Gastroesophageal sphincter (tissue), 4 donors: ENCODE results near the gene HIF1AN. TPM values are rescaled to one million over a fixed set of nuclear protein-coding genes. Genes with fewer than 3 reads are reported as not detected.

Experiments
- ATAC-seq: fragments of 150-250 bp; one replicate; pipeline ENCODE4 v1.9.1; 2016; ENCODE audit warnings: mild to moderate bottlenecking, moderate library complexity
- H3K27ac ChIP-seq, 4 donors: fragments of 200-600 bp; sonication (generic) in 3 of 4; 1 replicate in 3 of 4; 2 replicates in 1 of 4; pipeline ENCODE4 v1.5.1; 2016 to 2019
- H3K27me3 ChIP-seq: fragments of 200-600 bp; sonication (generic); one replicate; pipeline ENCODE4 v1.5.1; 2019
- H3K36me3 ChIP-seq, 2 donors: fragments of 200-600 bp; sonication (generic); one replicate each; pipeline ENCODE4 v1.5.1; 2019; ENCODE audit warnings: control low read depth in 1 of 2
- H3K4me1 ChIP-seq, 3 donors: fragments of 200-600 bp; sonication (generic); 1 replicate in 2 of 3; 2 replicates in 1 of 3; pipeline ENCODE4 v1.5.1; 2016 to 2019; ENCODE audit warnings: control low read depth in 2 of 3
- H3K4me3 ChIP-seq, 2 donors: fragments of 200-600 bp; sonication (generic); one replicate each; pipeline ENCODE4 v1.5.1; 2019; ENCODE audit warnings: mild to moderate bottlenecking in 1 of 2, moderate library complexity in 1 of 2
- H3K9me3 ChIP-seq, 3 donors: fragments of 200-600 bp; sonication (generic); one replicate each; pipeline ENCODE4 v1.5.1; 2017 to 2019; ENCODE audit warnings: control low read depth in 2 of 3
- EP300 ChIP-seq: sonication (generic); formaldehyde crosslinking; IDR thresholded peaks from one replicate; pipeline ENCODE4 v1.6.1; 2017; ENCODE audit warnings: antibody characterized with exemption, mild to moderate bottlenecking
- POLR2A ChIP-seq, 2 donors: fragments of 450-650 bp; IDR thresholded peaks; one replicate each; pipeline ENCODE4 v1.6.1; 2017; ENCODE audit warnings: antibody characterized with exemption in 2 of 2, mild to moderate bottlenecking in 2 of 2, moderate library complexity in 1 of 2
- POLR2AphosphoS5 ChIP-seq: sonication (generic); formaldehyde crosslinking; IDR thresholded peaks from one replicate; pipeline ENCODE4 v1.6.1; 2017; ENCODE audit warnings: antibody characterized with exemption
- WGBS, 2 donors: methylation state at CpG; one replicate each; pipeline ENCODE4 v1.1.5; 2018; ENCODE audit warnings: low coverage in 1 of 2; 5-methylcytosine and 5-hydroxymethylcytosine counted together
- total RNA-seq, 4 donors: library from RNA; depleted of rRNA; stranded (reverse); fragments of >200 nt; gene quantifications; one replicate each; pipeline ENCODE4 v1.1.0, GENCODE V29; 2016
- TF ChIP-seq, protein P1 (sequence below), 4 experiments: fragments of 200-600 bp in 2 of 4; fragments of 450-650 bp in 2 of 4; sonication (generic) in 1 of 4; IDR thresholded peaks; one replicate each; pipeline ENCODE4 v1.5.1; 2017 to 2019; ENCODE audit warnings: antibody characterized with exemption in 4 of 4, mild to moderate bottlenecking in 2 of 4, moderate library complexity in 2 of 4

HIF1AN gene
- total RNA-seq, 4 donors from 2014 or later = 9.0 to 20.3 (median 15.7) TPM

DNA sequence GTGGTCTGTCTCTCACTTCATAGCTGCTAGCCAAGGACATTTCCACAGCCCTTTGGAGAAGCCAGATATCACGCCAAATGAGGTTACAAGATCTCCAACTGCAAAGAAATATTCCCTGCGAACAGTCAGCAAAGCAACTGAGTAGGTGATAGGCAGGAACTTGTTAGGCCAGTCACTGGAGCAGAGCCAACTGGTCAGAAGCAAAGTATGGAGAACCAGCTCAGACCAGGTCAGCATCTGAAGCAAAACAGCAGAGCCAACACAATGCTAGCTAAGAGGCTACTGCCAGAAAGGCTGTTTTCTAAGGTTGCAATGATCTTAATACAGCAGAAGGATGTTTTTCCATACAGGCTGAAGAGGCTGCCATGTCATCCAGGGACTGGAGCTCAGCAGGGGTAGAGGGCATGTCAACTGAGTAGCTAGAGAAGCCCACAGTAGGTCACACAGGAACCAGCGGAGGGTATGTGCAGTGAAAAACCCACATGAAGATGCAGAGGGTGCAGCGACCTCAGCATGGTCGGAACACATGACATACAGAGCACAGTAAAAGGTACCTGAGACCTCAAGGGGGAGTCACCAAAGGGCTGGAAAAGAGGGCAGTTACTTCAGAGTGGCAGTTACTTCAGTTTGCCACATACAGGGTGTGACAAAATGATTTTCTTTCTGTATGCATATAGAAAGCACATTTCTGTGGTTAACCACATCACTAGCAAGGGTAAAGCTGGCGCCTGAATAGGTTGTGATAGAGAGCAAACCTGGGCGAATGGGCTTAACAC lies 25.0 kb upstream of the HIF1AN start:
- TF ChIP-seq POLR2A (IDR thresholded peaks at IDR 0.05) = no peak
- TF ChIP-seq EP300 = no peak
- no peak for TF ChIP-seq POLR2AphosphoS5
- TF ChIP-seq, protein P1, sequence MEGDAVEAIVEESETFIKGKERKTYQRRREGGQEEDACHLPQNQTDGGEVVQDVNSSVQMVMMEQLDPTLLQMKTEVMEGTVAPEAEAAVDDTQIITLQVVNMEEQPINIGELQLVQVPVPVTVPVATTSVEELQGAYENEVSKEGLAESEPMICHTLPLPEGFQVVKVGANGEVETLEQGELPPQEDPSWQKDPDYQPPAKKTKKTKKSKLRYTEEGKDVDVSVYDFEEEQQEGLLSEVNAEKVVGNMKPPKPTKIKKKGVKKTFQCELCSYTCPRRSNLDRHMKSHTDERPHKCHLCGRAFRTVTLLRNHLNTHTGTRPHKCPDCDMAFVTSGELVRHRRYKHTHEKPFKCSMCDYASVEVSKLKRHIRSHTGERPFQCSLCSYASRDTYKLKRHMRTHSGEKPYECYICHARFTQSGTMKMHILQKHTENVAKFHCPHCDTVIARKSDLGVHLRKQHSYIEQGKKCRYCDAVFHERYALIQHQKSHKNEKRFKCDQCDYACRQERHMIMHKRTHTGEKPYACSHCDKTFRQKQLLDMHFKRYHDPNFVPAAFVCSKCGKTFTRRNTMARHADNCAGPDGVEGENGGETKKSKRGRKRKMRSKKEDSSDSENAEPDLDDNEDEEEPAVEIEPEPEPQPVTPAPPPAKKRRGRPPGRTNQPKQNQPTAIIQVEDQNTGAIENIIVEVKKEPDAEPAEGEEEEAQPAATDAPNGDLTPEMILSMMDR (IDR thresholded peaks at IDR 0.05) = no peak
- H3K36me3 ChIP-seq = peaks cover 0 to 97% of the 10 kb centered on the region in 2 donors
- no peak overlapping the region for H3K4me3 ChIP-seq
- no peaks in the 10 kb centered on the region for H3K27me3 ChIP-seq
- WGBS, 2 donors = 74 to 85% methylated on average over 5 to 6 of the region's 7 CpGs
- no peaks in the 10 kb centered on the region for H3K9me3 ChIP-seq
- H3K4me1 ChIP-seq = no peaks in the 10 kb centered on the region
- ATAC-seq = no peak
- H3K27ac ChIP-seq = no peak overlapping the region

DNA sequence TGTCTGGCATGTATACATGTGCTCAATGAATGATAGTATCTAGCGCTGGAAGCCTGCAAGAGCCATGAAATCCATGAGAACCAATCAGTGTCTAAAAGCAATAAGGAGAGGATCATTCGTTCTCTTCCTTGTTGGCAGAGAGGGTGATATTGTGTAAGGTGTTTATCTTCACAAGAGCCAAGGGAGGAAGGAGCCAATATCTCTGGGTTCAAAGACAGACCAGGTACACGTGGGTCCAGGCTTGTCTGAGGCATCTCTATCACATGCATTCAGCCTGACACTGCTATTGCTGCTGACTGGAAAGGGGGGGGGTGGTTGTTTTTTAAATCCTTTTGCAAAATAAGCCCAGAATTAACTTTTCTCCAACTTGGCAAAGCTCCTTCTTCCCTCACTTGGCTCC lies 20.1 kb upstream of the HIF1AN start:
- 67 to 72% methylated on average over 2 to 3 of the region's 3 CpGs for WGBS, 2 donors
- peaks cover 0 to 57% of the 10 kb centered on the region in 2 donors for H3K36me3 ChIP-seq
- no peak for TF ChIP-seq EP300
- TF ChIP-seq POLR2A (IDR thresholded peaks at IDR 0.05) = no peak
- TF ChIP-seq, protein P1 (IDR thresholded peaks at IDR 0.05) = no peak
- TF ChIP-seq POLR2AphosphoS5 = no peak

DNA sequence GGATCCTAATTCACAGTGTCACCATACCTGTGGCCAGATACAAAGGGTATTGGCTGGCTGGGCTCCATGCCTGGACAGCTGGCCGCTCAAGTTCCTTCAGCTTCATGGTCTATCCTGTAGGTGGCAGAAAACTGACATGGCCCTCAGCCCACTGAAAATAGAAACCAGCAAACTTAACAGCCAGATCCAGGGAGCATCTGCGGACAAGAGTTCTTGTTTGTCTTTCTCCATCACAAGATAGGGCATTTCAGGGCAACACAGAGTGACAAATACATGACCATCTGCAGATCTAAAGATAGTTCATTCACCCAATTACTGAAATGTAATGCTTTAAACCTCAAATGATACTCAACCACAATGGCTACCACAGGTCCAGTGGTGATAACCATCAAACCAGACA lies 18.9 kb upstream of the HIF1AN start:
- H3K9me3 ChIP-seq = no peaks in the 10 kb centered on the region
- H3K27me3 ChIP-seq = no peaks in the 10 kb centered on the region
- H3K4me3 ChIP-seq = no peak overlapping the region
- H3K4me1 ChIP-seq = peaks cover 0 to 20% (median 8%) of the 10 kb centered on the region in 3 donors
- H3K27ac ChIP-seq = no peak overlapping the region
- peaks cover 0 to 45% of the 10 kb centered on the region in 2 donors for H3K36me3 ChIP-seq
- ATAC-seq = no peak
- no peak for TF ChIP-seq POLR2A (IDR thresholded peaks at IDR 0.05)
- TF ChIP-seq POLR2AphosphoS5 = no peak
- TF ChIP-seq, protein P1 (IDR thresholded peaks at IDR 0.05) = no peak
- TF ChIP-seq EP300 = no peak
- WGBS, 2 donors = 60% methylated on average over 1 of the region's 2 CpGs; no CpG with 5 or more reads in 1 of the 2 donors

More for the DNA sequence above, 20.1 kb upstream of the HIF1AN start:
- ATAC-seq = no peak
- no peaks in the 10 kb centered on the region for H3K27me3 ChIP-seq
- no peaks in the 10 kb centered on the region for H3K9me3 ChIP-seq
- no peak overlapping the region for H3K4me3 ChIP-seq
- H3K27ac ChIP-seq = no peak overlapping the region
- peaks cover 0 to 20% (median 8%) of the 10 kb centered on the region in 3 donors for H3K4me1 ChIP-seq

DNA sequence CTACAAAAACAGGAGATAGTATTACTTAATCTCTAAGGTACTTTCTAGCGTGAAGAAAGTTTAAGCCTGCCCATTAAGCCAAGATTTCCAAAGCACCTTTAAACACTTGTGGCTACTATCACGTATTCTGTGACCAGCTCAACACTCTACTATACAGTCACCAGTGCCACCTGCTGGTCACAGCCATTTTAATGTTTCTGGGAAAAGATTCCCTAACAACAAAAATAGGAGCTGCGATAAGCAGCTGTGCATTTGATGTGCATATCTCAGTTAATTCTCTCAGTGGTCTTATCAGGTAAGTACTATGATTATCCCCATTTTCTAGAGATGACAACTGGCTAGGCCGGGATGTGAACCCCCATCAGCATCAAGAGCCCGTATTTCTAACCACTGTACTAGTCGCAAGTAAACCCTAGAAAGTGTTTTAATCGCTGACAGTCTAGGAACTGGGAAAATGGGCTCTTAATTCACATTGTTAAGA lies 16.9 kb upstream of the HIF1AN start:
- TF ChIP-seq EP300 = no peak
- TF ChIP-seq, protein P1 (IDR thresholded peaks at IDR 0.05) = peak; percentile 46 to 76 (median 69)
- Histone ChIP-seq H3K36me3 (peaks cover 0 to 38% of the 10 kb centered on the region in 2 donors), H3K27ac (peak overlapping the region in 2 of 4 donors; percentile 24 to 58), H3K27me3 (no peaks in the 10 kb centered on the region), H3K4me1 (peaks cover 0 to 20% (median 8%) of the 10 kb centered on the region in 3 donors), H3K9me3 (no peaks in the 10 kb centered on the region), H3K4me3 (peak overlapping the region; percentile 38 to 67)
- WGBS, 2 donors = 5% methylated on average over 5 to 7 of the region's 7 CpGs
- peak; percentile 59 for ATAC-seq
